H1 (cell line): Measurements from ENCODE around the gene SRF. TPM values are rescaled to one million over a fixed set of nuclear protein-coding genes. Genes with fewer than 3 reads are reported as not detected.

Experiments used
- ASH2L ChIP-seq: fragments of 200-600, 300-600 bp; sonication (generic); IDR thresholded peaks from one replicate; pipeline ENCODE4 v1.7.1; 2017; ENCODE audit warnings: low read length
- ATF2 ChIP-seq: IDR thresholded peaks from 2 replicates; pipeline ENCODE4 v1.6.1; 2012; ENCODE audit warnings: low read length, inconsistent platforms
- CHD7 ChIP-seq: fragments of 300-600 bp; sonication (generic); IDR thresholded peaks from 2 replicates; pipeline ENCODE4 v1.7.1; 2012; ENCODE audit warnings: low read length, moderate library complexity, mild to moderate bottlenecking, inconsistent platforms; ENCODE audit not compliant: insufficient replicate concordance
- JUND ChIP-seq: IDR thresholded peaks from 2 replicates; pipeline ENCODE4 v1.6.1; 2011; ENCODE audit warnings: mild to moderate bottlenecking, improper control_type of control experiment, low read length
- MAX ChIP-seq: IDR thresholded peaks from 2 replicates; pipeline ENCODE4 v1.6.1; 2012; ENCODE audit warnings: inconsistent platforms
- POLR2A ChIP-seq, 2 experiments: IDR thresholded peaks; 1 replicate in 1 of 2; 2 replicates in 1 of 2; pipeline ENCODE4 v1.6.1; 2011; ENCODE audit warnings: low read depth in 2 of 2, low read length in 2 of 2, mild to moderate bottlenecking in 2 of 2; ENCODE audit errors: control extremely low read depth in 1 of 2
- RBBP5 ChIP-seq: IDR thresholded peaks from 2 replicates; pipeline ENCODE4 v1.7.1; 2012; ENCODE audit warnings: low read depth, mild to moderate bottlenecking, inconsistent platforms, low read length, moderate library complexity, borderline replicate concordance
- RXRA ChIP-seq: IDR thresholded peaks from 2 replicates; pipeline ENCODE4 v1.6.1; 2011; ENCODE audit warnings: low read depth, mild to moderate bottlenecking, low read length, moderate library complexity; ENCODE audit not compliant: insufficient read depth
- SP1 ChIP-seq: IDR thresholded peaks from 2 replicates; pipeline ENCODE4 v1.6.1; 2011; ENCODE audit warnings: low read depth, low read length
- SP2 ChIP-seq: IDR thresholded peaks from 2 replicates; pipeline ENCODE4 v1.6.1; 2012; ENCODE audit warnings: mild to moderate bottlenecking, low read length, inconsistent platforms
- SP4 ChIP-seq: IDR thresholded peaks from 2 replicates; pipeline ENCODE4 v1.6.1; 2012; ENCODE audit warnings: low read length, inconsistent platforms
- polyA plus RNA-seq, 7 experiments: library from polyadenylated mRNA; depleted of rRNA in 3 of 7; stranded (reverse) in 5 of 7; unstranded in 2 of 7; fragments of >200 nt in 5 of 7; fragments of 200-250 nt in 2 of 7; gene quantifications; 1 replicate in 5 of 7; 2 replicates in 1 of 7; 4 replicates in 1 of 7; pipeline versions ENCODE4 v1.2.1 to v1.2.3, GENCODE V29; 2011 to 2013; ENCODE audit warnings: missing spikeins in 2 of 7, mixed read lengths in 2 of 7
- total RNA-seq: library from RNA; stranded (reverse); fragmentation: NEBNext Ultra II Directional; extraction: Animal tissue kit (Norgen Biotek cat#: 25700); gene quantifications from 2 replicates; pipeline ENCODE4 v1.2.1, GENCODE V29; 2021

SRF gene
- total and polyA plus RNA-seq, 2 of the 8 experiments (the other 6 are each of a cell fraction or from before 2014, with no cell fraction given), result 49.0 to 69.5 TPM

- TF ChIP-seq CHD7 (no peak), MAX (no peak), SP4 (no peak), ASH2L (no peak), POLR2A (IDR thresholded peaks at IDR 0.05; ENCODE audit: control extremely low read depth in 1 of 2, low read depth in 2 of 2, low read length in 2 of 2) (no peak), JUND (no peak), ATF2 (no peak), SP2 (no peak), RXRA (no peak), SP1 (no peak), RBBP5 (no peak)
These were observed 17.4 kb downstream of the SRF start (continued) for GRCh38 chr6:43188426-43188825.
